ENCODE measurements around the gene SHFL.

SHFL gene

DNA sequence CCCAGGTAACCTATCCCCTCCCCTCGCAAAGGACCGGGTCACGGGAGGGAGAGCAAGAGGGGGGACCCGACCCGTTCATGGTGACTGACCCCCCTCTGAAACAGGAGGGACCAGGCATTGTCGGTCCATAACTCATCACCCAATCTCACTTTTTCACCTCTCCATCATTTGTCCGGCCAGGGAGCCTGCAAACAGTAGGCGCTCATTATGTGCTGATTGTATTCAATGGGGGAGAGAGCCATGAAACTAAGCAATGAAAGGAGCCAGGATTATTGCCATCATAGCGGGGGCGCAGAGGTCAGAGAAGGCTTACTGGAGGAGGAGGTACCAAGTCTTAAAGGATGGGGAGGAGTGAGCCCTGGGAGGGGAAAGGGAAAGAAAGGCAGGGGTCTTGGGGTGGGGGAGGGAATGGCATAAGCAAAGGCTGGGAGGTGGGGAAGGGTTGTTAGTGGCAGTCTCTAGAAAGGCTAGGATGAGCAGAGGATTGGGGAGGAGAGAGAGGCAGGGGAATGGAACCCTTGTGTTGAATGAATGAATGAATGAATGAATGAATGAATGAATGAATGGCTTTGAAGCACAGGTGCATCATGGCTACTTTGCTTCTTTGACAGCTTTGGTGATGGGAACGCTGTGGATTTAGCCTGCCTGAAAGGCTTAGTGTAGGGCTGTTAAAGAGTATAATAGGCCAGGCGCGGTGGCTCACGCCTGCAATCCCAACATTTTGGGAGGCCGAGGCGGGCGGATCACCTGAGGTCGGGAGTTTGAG is 1.4 kb downstream of the SHFL start:
- DNase-seq (ENCODE audit: low read depth) = no peak

DNA sequence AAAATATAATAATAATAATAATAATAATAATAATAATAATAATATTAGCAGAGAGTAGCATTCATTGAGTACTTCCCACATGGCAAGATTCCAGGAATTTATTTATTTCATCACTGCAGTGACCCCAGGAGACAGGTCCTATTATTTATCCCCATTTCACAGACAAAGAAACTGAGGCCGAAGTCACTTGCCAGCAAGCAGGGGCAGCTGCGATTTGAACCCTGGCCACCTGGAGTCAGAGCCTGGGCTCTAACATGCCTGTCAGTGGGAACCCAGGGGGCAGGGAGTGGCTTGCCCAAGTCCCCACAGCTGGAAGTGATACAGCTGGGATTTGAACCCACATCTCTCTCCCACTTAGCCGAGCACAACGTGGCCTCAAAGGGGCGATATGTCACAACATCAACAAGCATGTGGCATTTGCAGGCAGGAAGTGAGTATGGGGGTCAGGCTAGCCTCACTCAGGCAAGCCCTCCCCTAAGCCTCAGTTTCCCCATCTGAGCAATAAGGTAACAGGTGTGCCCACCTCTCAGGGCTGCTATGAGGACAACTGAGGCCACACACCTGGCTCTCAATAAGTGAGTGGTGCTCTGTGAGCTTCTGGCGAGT is 2.9 kb downstream of the SHFL start:
- no peak for DNase-seq (ENCODE audit: low read depth)

DNA sequence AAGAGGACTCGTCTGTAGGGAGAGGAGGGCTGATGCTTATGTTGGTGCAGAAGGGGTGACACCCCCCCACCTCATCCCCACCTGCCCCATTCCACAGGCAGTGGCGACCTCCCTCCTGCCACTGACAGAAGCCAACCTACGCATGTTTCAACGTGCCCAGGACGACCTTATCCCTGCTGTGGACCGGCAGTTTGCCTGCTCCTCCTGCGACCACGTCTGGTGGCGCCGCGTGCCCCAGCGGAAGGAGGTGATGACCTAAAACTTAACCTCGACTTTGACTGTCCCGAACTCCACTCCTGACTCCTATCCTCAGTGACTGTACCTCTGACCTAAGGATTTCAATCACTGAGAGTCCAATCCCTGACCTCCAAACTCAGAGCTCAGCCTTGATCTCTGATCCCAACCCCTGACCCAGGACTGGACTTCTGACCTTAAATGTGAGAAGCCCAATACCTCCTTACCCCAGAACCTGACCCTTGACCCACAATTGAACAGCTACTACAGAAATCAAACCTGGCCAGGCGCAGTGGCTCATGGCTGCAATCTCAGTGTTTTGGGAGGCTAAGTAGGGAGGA is 3.8 kb downstream of the SHFL start:
- no peak for DNase-seq (ENCODE audit: low read depth)

DNA sequence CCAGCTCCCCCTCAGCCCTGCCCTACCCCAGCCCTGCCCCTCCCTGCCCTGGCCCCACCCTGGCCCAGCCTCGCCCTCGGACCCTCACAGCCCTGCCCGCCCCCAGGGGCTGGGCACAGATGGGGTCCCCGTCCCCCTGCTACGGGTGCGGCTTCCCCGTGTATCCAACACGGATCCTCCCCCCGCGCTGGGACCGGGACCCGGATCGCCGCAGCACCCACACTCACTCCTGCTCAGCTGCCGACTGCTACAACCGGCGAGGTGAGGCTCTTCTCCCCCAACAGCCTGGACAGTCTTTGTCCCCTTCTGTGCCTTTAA is 5.2 kb downstream of the SHFL start:
- DNase-seq (ENCODE audit: low read depth) = no peak

DNA sequence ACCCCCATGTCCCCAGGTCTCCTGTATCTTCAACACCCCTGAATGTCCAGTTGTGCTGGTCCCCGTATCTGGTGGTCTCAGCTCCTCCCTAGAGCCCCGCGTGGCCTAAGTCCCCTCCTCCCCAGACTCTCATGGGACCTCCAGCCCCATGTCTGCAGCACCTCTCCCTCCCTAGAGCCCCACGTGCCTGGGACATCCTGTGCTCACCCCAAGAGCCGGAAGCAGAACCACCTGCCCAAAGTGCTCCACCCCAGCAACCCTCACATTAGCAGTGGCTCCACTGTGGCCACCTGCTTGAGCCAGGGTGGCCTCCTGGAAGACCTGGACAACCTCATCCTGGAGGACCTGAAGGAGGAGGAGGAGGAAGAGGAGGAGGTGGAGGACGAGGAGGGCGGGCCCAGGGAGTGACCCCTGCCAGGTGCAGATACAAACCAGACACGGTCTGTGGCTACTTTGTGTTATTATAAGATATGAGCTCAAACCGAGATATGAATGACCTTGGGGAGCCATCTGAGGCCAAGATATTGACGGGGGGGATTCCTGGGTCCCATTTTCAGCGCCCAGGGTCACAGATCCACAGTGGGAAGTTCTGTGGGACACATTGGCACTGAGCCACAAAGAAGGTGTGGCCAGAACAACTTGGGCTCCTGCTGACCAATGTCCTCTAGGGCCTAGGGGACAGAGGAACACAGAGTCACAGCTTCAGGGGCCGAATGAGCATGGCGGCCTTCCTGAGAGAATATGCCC is 6.0 kb downstream of the SHFL start:
- DNase-seq (ENCODE audit: low read depth) = no peak

DNA sequence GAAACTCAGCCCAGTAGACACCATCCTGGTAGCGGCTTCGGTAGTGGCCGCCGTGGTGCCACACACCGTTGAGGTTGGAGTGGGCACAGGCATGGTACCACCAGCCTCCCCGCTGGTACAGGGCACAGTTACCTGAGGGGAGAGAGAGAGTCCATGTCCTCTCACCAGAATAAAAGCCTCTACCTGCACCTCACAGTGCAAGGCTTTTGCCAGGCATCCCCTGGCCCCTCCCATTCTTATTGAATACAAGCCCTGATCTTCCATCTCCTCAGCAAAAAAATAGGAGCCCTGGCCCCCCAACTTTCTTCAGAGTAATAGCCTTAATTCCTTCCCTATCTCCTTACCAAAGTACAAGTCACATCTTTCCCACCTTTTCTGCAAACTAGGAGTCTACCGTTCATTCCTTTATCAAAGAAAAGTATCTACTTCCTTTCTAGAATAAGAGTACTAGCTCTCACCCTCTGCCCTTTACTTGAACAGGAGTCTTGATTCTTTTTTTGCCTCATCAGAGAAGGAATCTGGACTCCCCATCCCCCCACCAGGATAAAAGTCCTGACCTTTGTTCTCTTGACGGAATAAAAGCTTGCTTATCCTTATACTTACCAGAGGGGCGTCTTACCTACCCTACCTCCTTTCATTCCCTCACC is 6.7 kb downstream of the SHFL start:
- DNase-seq (ENCODE audit: low read depth) = no peak

DNA sequence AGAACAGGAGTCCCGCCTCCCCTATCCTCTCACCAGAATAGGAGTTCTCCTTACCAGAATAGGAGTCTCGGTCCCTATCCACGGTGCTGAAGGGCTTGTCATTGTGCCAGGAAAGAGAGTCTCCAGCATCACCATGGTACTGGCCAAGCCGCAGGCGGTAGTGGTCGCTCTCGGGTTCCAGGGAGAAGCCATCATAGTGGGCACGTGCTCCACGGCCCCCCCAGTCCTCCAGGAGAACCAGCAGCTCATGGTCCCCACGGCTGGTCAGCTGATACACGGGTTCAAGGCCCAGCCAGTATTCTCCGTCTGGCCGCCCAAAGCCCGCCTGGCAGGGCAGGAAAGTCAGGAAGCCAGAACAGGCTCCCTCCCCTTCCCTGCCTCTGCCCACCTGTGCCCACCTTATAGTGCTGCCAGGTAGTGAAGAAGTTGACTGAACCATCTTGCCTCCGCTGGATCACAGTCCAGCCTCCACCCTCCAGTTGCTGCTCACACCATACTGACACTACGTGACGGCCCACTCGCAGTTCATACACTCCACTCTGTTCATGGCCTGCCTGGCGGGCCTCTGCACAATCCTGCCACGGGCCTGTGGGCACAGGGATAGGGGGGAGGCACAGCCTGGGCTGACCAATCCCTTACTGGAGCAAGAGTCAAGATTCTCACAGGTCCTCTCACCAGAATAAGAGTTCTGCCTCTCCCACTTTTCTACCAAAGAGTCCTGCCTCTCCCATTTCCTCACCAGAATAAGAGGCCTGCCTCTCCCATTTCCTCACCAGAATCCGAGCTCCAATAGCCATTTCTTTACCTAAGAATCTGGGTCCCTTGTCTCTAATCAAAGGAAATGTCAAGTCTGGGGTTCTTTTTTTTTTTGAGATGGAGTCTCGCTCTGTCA is 7.4 kb downstream of the SHFL start:
- no peak for DNase-seq (ENCODE audit: low read depth)

DNA sequence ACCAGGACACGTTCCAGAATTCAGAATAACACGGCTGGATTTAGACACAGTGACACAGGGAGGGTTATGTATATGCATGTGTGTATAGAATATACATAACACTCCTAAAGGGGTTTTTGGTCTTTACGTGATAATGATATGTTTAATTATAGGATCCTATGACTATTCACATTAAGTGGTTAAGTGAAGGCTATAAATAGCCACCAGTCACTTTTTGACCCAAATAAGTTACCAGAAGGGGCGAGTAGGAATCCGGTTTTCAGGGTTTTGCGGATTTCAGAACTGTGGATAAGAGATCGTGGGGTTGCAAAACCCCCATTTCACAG is 9.5 kb downstream of the SHFL start:
- no peak for DNase-seq (ENCODE audit: low read depth)

DNA sequence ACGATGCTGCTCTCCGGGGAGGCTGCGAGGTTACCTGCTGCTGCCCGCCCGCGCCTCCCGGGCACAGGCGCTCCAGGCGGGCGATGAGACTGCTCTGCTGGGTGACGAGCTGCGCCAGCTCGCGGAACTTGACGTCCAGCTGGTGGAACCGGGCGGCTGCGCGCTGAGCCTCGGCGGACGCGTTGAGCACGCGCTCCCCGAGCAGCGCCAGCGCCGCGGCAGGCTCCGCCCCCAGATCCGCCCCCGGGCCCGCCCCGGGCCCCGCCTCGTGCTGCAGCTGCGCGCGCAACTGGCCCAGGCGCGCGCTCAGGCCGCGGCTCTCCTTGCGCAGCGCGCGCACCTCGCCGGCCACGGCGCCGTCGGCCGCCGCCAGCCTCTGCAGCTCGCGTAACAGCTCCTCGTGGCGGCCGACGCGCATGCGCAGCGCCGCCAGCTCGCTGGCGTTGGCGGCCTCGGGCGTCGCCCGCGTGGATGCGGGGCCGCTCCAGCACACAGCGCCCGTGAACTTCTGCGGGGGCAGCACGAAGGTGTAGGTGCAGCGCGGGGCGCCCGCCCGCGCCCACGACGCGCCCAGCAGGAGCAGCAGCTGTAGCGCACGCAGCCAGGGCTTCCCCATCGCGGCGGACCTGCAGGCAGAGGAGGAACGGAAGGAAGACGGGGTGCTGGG is 10.0 kb downstream of the SHFL start:
- peak; percentile 84 for DNase-seq (ENCODE audit: low read depth)

DNA sequence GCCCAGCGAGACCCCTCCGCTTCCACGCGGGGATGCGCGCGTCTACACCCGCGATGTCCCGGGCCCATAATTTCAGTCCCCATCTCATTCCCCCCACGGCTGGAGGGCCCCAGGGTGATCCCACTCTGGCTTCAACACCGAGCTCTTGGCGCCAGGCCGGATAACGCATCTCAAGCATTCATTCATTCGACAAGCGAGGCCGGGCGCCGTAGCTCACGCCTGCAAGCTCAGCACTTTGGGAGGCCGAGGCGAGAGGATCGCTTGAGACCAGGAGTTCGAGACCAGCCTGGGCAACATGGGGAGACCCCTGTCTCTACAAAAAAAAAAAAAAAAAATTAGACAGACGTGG is 10.5 kb downstream of the SHFL start:
- DNase-seq (ENCODE audit: low read depth) = no peak

DNA sequence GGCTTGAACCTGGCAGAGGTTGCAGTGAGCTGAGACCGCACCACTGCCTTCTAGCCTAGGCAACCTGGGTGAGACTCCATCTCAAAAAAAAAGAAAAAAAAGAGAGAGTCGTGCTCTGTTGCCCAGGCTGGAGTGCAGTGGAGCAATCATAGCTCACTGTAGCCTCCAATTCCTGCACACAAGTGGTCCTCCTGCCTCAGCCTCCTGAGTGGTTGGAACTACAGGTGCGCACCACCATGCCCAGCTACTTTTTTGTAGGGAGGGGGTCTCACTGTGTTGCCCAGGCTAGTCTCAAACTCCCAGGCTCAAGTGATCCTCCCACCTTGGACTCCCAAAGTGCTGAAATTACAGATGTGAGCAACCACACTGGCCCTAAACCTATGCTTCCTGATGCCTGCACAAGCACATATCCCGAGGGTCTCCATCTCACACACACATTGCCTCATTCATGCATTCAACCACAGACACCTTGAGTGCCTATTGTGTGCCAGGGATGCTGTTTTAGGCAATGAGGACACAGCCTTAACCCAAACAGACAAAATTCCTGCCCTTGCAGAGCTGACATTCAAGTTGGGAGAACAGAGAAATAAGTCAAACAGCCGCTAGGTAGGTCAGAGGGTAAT is 14.2 kb downstream of the SHFL start:
- DNase-seq (ENCODE audit: low read depth) = no peak

DNA sequence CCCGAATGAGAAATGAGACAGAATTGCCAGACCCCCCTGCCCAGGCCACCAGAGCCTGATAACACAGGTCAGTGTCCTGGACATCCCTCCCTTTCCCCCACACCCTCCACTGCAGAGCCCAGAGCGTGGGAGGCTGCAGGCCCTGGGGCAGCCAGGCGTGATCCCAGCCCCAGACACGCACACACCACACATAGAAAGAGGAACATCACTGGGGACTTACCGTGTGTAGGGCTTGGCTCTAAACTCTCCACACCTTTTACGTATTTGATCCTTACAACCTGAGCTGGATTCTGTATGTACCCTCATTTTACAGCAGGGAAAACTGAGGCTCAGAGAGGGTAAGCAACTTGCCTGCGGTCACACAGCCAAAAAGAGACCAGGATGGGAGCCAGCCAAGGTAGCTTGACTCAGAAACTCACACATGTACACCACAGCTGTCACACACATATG is 16.7 kb downstream of the SHFL start:
- DNase-seq (ENCODE audit: low read depth) = no peak

DNA sequence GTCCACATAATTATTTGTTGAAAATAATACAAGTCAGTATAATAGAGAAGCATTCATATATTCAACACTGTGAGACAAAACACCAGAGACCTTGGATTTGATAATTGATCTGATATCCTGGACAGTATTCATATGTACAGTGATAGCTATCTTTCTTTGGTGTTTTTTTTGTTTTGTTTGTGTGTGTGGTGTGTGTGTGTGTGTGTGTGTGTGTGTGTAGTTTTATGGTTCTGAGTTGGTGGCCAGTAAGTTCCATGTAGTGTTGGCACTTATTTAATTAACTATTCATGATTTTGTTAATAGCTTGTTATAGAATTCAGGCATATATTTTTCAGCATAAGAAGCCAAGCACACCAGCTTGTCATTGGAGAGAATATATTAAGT is 18.0 kb downstream of the SHFL start:
- no peak for DNase-seq (ENCODE audit: low read depth)

DNA sequence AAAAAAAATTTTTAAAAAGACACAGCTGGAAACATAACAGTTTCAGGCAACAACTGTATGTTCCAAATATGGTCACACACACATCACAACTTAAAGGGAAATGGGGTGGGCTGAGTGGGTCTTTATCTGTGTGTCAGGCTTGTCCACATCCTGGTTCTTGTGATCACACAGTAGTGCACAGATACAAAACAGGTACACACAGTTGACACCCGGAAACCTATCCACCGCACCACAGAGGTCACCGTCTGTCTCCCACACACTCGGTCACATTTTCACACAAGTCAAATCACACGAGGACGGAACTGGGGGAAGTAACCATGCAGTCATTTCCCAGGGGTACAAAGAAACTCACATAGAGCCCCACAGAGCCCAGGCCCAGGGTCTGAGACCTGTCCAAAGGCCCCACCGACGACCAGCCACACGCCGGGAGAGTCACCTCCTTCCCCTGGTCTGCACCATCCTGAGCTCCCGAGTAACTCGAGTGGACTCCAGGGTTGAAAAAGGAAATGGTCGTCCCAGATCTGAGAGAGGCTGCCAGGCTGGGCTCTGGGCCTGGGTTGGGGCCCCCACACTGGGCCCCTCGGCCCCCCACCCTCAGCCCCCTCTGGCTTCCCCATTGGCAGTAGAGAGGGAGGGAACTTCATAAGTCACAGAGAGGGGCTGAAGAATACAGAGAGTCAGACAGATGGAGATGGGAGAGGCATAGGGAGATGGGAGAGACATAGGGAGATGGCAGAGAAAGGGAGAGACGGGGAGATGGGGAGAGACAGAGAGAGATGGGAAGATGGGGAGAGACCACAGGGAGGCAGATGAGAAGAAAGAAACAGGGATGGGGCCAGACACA is 18.8 kb downstream of the SHFL start:
- peak; percentile 68 for DNase-seq (ENCODE audit: low read depth)

DNA sequence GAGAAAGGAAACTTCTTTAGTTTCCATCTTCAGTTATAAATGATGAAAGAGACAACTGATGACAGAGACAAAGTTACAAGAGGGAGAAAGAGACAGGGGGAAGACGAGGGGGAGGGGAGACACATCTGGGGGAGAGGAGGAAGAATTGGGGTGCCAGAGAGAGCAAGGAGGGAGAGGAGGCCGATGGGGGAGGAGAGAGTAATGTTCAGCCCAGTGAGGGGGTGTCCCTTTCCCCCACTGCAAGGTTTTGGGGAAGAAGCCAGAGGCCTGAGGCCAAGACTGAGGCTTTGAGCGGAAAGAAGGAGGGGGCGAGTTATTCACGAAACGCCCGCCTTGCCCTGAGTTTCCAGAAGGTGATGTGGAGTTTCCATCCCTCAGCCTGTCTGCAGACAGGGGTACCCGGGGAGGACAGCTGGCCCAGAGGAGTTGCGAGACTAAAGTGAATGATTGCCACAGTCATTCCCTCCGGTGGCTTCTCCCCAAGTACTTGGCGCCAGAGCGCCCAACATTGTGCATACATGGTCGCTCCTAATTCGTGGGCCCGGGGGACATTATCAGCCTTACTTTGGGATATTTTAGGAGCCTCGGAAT is 19.5 kb downstream of the SHFL start:
- DNase-seq (ENCODE audit: low read depth) = peak; percentile 74

DNA sequence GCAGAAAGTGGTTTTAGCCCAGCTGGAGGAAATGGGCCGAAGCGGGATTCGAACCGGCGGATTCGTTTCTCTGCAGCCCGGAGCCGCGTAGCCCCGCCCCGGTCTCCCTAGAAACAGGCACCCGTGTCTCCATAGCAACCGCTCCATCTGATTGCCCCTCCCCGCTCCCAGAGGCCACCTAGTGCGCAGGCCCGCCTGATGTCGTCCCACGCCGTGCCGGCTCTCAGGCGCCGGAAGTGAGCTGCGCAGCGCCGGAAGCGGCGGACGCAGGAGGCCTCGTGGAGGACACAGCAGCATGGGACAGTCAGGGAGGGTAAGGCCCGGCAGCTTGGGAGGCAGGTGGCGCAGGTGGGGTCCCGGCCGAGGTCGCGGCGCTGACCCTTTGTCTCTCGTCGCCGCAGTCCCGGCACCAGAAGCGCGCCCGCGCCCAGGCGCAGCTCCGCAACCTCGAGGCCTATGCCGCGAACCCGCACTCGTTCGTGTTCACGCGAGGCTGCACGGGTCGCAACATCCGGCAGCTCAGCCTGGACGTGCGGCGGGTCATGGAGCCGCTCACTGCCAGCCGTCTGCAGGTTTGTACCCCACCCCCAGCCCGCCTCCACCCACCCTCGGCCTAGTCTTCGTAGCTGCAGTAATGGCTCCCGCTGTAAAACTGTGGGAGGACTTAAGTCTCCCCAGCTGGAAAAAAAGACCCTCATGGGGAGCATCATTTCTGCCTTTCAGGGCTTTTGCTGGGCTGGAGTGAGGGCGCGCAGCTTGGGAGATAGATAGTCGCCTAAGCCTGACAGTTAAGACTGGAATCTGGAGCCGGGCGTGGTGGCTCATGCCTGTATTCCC is 20.2 kb downstream of the SHFL start, which contains the start of gene PPAN:
PPAN (plus strand) TSS at position 263 of the 837 bp plus-strand sequence; CDS start at position 296, 33 bp downstream.
- peak; percentile 94 for DNase-seq (ENCODE audit: low read depth)

DNA sequence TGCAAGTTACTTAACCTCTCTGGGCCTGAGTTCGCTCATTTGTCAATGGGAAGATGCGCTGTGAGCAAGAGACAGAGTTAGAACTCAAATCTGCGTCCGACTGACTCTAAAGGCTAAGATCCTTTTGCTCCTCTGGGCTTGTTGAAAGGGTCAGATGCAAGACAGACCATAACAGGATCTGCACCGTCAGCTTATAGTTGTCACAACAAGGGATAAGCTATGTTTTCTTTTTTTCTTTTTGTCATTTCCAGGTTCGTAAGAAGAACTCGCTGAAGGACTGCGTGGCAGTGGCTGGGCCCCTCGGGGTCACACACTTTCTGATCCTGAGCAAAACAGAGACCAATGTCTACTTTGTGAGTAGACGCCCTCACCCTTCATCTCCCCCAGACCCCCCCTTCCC is 21.1 kb downstream of the SHFL start:
- DNase-seq (ENCODE audit: low read depth) = no peak

DNA sequence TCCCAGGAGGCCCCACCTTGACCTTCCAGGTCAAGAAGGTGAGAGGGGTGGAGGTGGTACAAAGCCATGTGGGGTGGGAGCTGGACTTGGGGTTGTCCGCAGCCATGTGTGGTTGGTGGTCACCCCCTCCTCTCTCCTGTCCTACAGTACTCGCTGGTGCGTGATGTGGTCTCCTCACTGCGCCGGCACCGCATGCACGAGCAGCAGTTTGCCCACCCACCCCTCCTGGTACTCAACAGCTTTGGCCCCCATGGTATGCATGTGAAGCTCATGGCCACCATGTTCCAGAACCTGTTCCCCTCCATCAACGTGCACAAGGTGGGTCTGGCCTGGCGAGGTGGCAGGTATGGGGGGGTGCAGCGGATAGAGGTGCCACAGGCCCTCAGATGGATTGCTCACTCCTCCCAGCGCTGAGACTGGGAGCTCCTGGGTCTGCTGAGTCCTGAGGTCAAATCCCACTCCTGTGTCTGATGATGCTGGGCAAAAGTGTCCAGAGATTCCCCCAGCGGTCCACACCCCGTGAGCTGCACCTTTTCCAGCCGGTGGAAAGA is 21.8 kb downstream of the SHFL start:
- no peak for DNase-seq (ENCODE audit: low read depth)

All from activated T-helper 9 cell treated with anti-CD3 and anti-CD28 coated beads, Interleukin-2, amount 50 U/mL, for 16 hours (primary cell).